Mesothelial cell of epicardium (in vitro differentiated cells): ENCODE measurements around the gene HLA-C. TPM values are rescaled to one million over a fixed set of nuclear protein-coding genes. Genes with fewer than 3 reads are reported as not detected.

Source experiments
- DNase-seq, 2 experiments: peaks; one replicate each; pipeline ENCODE4 v3.0.0; 2021; ENCODE audit warnings: low spot score in 2 of 2; ENCODE audit not compliant: unreplicated experiment in 2 of 2
- H3K27ac Mint-ChIP-seq: 2 replicates; pipeline ENCODE4 v1.8.0; 2021; ENCODE audit warnings: mixed read lengths
- H3K27me3 Mint-ChIP-seq: 2 replicates; pipeline ENCODE4 v1.8.0; 2021; ENCODE audit warnings: low read depth, mixed read lengths
- H3K36me3 Mint-ChIP-seq: 2 replicates; pipeline ENCODE4 v1.8.0; 2021; ENCODE audit warnings: mixed read lengths
- H3K4me1 Mint-ChIP-seq: 2 replicates; pipeline ENCODE4 v1.8.0; 2021; ENCODE audit warnings: mixed read lengths
- H3K4me3 Mint-ChIP-seq: 2 replicates; pipeline ENCODE4 v1.8.0; 2021; ENCODE audit warnings: mild to moderate bottlenecking, moderate library complexity, mixed read lengths
- H3K9me3 Mint-ChIP-seq: 2 replicates; pipeline ENCODE4 v1.8.0; 2021; ENCODE audit warnings: mixed read lengths
- total RNA-seq: library from RNA; stranded (reverse); gene quantifications from 3 replicates; pipeline ENCODE4 v1.2.1, GENCODE V29; 2021
- TF ChIP-seq, protein P1 (sequence below): fragments of 200-600 bp; sonication (generic); IDR thresholded peaks from one replicate; pipeline ENCODE4 v1.5.0; 2021; ENCODE audit warnings: antibody characterized with exemption; ENCODE audit not compliant: unreplicated experiment

HLA-C gene
- total RNA-seq, 1 donor from 2014 or later = 132 TPM

DNA sequence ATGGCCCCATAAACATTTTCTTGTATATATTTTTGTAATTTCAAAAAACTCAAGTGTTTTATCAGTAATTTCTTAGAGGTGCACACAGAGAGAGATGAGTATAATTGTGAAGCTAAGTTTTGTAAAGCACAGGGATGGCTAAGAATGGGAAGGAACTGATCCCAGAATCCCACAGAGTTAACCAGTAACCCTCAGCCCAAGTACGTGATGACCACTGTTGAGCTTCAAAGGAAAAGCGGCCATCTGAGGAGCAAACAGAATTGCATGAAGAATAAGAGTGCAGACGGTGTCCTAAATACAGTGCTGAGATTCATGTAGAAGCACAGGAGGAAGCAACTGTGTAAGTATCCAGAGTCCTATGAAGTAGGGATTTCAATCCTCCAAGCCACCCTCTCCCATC lies 28.1 kb upstream of the HLA-C start:
- peaks cover 5% of the 10 kb centered on the region for H3K9me3 Mint-ChIP-seq
- H3K4me1 Mint-ChIP-seq = no peaks in the 10 kb centered on the region
- H3K4me3 Mint-ChIP-seq = no peak overlapping the region
- no peak overlapping the region for H3K27ac Mint-ChIP-seq
- no peak for DNase-seq
- TF ChIP-seq, protein P1, sequence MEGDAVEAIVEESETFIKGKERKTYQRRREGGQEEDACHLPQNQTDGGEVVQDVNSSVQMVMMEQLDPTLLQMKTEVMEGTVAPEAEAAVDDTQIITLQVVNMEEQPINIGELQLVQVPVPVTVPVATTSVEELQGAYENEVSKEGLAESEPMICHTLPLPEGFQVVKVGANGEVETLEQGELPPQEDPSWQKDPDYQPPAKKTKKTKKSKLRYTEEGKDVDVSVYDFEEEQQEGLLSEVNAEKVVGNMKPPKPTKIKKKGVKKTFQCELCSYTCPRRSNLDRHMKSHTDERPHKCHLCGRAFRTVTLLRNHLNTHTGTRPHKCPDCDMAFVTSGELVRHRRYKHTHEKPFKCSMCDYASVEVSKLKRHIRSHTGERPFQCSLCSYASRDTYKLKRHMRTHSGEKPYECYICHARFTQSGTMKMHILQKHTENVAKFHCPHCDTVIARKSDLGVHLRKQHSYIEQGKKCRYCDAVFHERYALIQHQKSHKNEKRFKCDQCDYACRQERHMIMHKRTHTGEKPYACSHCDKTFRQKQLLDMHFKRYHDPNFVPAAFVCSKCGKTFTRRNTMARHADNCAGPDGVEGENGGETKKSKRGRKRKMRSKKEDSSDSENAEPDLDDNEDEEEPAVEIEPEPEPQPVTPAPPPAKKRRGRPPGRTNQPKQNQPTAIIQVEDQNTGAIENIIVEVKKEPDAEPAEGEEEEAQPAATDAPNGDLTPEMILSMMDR = no peak
- H3K27me3 Mint-ChIP-seq = peaks cover 72% of the 10 kb centered on the region
- H3K36me3 Mint-ChIP-seq = no peaks in the 10 kb centered on the region

DNA sequence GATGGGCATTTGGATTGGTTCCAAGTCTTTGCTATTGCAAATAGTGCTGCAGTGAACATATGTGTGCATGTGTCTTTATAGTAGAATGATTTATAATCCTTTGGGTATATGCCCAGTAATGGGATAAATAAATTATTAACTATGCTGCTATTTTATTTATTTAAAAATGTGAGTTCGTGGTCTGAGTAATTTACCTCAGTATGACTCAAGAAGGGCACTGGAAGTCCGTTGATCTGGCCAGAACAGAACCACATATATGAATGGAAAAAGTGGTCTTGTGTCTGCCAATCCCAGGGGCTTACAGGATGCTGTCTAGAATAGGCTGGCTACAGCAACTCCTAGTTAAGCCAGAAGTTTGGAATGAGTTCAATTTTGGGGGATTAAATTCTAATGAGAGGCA lies 27.6 kb upstream of the HLA-C start:
- H3K36me3 Mint-ChIP-seq = no peaks in the 10 kb centered on the region
- TF ChIP-seq, protein P1 = no peak
- H3K27ac Mint-ChIP-seq = no peak overlapping the region
- H3K9me3 Mint-ChIP-seq = peaks cover 5% of the 10 kb centered on the region
- H3K4me1 Mint-ChIP-seq = no peaks in the 10 kb centered on the region
- no peak for DNase-seq
- H3K27me3 Mint-ChIP-seq = peaks cover 73% of the 10 kb centered on the region
- H3K4me3 Mint-ChIP-seq = no peak overlapping the region

DNA sequence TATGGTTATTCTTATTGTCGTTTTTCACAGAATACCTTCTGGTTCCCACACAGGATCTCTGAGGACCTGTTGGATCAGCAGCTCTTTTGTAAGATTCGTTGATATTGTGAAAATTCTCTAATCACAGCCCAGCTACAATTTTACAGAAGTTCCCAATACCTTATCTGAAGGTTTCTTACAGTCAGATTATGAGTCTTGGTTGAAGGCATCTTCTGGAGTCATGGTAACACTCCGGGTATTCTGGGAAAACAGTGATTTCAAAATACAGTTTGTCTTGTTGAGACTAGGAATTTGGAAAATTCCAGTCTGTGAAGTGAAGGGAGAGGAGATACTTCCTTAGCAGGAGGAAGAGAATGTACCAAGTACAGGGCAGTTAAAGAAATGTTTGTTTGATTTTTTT lies 22.2 kb upstream of the HLA-C start:
- Mint-ChIP-seq H3K9me3 (peaks cover 5% of the 10 kb centered on the region), H3K27ac (no peak overlapping the region), H3K4me3 (no peak overlapping the region), H3K27me3 (peaks cover 62% of the 10 kb centered on the region), H3K4me1 (no peaks in the 10 kb centered on the region), H3K36me3 (no peaks in the 10 kb centered on the region)
- no peak for DNase-seq
- TF ChIP-seq, protein P1 = no peak

DNA sequence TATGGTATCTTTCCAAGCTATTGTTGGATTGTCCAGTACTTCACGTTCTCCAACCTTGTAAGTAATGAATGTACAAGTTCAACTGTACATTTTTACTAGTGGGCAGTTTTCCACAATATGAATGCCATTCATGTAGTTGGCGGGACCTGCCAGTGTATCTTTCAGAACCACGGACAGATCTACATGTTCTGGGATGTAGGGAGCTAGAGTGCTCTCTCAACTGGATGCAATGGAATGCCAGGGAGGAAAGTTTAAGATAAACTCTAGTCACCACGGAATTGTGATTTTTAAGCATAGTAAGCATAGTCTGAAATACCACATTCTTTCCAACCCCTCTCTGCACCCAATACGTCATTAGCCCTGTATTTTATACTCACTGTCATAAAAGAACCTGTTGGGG lies 21.5 kb upstream of the HLA-C start:
- H3K27me3 Mint-ChIP-seq = peaks cover 65% of the 10 kb centered on the region
- no peak overlapping the region for H3K4me3 Mint-ChIP-seq
- DNase-seq = no peak
- TF ChIP-seq, protein P1 = no peak
- no peaks in the 10 kb centered on the region for H3K36me3 Mint-ChIP-seq
- H3K27ac Mint-ChIP-seq = no peak overlapping the region
- H3K4me1 Mint-ChIP-seq = no peaks in the 10 kb centered on the region
- peaks cover 5% of the 10 kb centered on the region for H3K9me3 Mint-ChIP-seq

DNA sequence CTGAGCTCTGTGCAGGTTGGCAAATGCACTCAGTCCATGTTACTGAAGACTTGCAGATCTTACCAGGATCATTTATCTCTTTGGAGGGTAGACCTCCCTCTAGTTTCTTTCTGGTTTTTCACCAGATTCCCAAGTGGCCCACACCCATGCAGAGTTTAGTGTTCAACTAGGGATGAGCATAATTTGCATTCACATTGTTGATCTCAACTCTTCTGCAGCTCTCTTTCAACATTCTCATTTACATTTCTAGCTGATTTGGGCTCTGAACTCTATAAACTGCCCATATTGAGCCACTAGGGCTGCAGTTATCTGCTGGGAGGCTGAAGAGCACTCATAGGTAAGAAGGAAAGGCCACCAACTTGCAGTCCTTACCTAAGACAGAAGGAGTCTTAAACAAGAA lies 17.9 kb upstream of the HLA-C start:
- TF ChIP-seq, protein P1 = no peak
- no peaks in the 10 kb centered on the region for H3K9me3 Mint-ChIP-seq
- no peaks in the 10 kb centered on the region for H3K36me3 Mint-ChIP-seq
- no peak overlapping the region for H3K4me3 Mint-ChIP-seq
- H3K27me3 Mint-ChIP-seq = peaks cover 65% of the 10 kb centered on the region
- H3K4me1 Mint-ChIP-seq = no peaks in the 10 kb centered on the region
- DNase-seq = no peak
- H3K27ac Mint-ChIP-seq = no peak overlapping the region

DNA sequence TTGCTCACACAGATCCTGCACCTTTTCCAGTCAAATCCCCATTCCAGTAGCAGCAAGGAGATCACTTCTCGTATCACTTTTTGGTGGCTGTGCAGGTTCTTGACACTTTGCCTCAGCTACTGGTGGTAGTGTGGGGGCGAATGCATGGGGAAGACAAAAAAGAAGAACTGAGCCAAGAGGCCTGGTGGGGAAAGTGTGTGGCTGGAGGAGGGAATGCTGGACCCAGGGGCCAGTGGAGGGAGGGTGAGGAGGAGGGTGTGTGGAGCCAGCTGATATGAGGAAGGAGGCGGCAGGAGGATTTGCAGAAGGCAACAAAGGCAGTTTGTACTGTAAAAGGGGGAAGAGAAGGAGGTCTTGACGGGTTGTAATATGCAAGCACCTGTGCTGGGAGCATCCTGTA lies 15.7 kb upstream of the HLA-C start:
- TF ChIP-seq, protein P1 = no peak
- Mint-ChIP-seq H3K9me3 (no peaks in the 10 kb centered on the region), H3K36me3 (no peaks in the 10 kb centered on the region), H3K4me1 (no peaks in the 10 kb centered on the region), H3K4me3 (no peak overlapping the region), H3K27me3 (peaks cover 64% of the 10 kb centered on the region), H3K27ac (no peak overlapping the region)
- DNase-seq = no peak
